ENCODE measurements around the gene MCHR1.

- TF ChIP-seq CTCF (IDR thresholded peaks at IDR 0.05) (no peak), RCOR1 (IDR thresholded peaks at IDR 0.05; ENCODE audit: low read length) (no peak), SIN3A (IDR thresholded peaks at IDR 0.05; ENCODE audit: borderline replicate concordance, low read depth, low read length) (no peak), POLR2AphosphoS5 (IDR thresholded peaks at IDR 0.05; ENCODE audit: low read depth, low read length) (no peak), TCF12 (IDR thresholded peaks at IDR 0.05) (no peak), EP300 (IDR thresholded peaks at IDR 0.05; ENCODE audit: borderline replicate concordance in 1 of 2, low read depth in 1 of 2, low read length in 1 of 2) (no peak)
These were observed 28.9 kb downstream of the MCHR1 start for GRCh38 chr22:40708177-40708576.

Data from SK-N-SH (cell line).